ENCODE data around the gene SART3.

The SART3 gene

GRCh38 chr12:108602976-108603704 lies 42.2 kb upstream of the SART3 start:
- H3K4me3 ChIP-seq (ENCODE audit: low read depth, low read length) = no peak overlapping the region
- ChIA-PET CTCF (interaction anchor here (1.2 to 9.0 kb wide), 3 partner anchors 13 to 17 kb away, joined by 3 to 106 read pairs (median 7); no protein-coding TSS in a partner anchor), POLR2A (no interaction called here)
- TF ChIP-seq, protein P1, sequence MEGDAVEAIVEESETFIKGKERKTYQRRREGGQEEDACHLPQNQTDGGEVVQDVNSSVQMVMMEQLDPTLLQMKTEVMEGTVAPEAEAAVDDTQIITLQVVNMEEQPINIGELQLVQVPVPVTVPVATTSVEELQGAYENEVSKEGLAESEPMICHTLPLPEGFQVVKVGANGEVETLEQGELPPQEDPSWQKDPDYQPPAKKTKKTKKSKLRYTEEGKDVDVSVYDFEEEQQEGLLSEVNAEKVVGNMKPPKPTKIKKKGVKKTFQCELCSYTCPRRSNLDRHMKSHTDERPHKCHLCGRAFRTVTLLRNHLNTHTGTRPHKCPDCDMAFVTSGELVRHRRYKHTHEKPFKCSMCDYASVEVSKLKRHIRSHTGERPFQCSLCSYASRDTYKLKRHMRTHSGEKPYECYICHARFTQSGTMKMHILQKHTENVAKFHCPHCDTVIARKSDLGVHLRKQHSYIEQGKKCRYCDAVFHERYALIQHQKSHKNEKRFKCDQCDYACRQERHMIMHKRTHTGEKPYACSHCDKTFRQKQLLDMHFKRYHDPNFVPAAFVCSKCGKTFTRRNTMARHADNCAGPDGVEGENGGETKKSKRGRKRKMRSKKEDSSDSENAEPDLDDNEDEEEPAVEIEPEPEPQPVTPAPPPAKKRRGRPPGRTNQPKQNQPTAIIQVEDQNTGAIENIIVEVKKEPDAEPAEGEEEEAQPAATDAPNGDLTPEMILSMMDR (IDR thresholded peaks at IDR 0.05; ENCODE audit: insufficient read depth, low read length, missing control alignments) = no peak
- no peak for DNase-seq (ENCODE audit: low read depth, low spot score)

GRCh38 chr12:108602209-108602705 lies 41.3 kb upstream of the SART3 start:
- TF ChIP-seq, protein P1 (IDR thresholded peaks at IDR 0.05; ENCODE audit: insufficient read depth, low read length, missing control alignments) = no peak
- ChIA-PET CTCF (interaction anchor here (1.5 kb wide), 1 partner anchor 16 kb away, joined by 7 read pairs; no protein-coding TSS in a partner anchor), POLR2A (no interaction called here)
- no peak for DNase-seq (ENCODE audit: low read depth, low spot score)
- H3K4me3 ChIP-seq (ENCODE audit: low read depth, low read length) = no peak overlapping the region

DNA sequence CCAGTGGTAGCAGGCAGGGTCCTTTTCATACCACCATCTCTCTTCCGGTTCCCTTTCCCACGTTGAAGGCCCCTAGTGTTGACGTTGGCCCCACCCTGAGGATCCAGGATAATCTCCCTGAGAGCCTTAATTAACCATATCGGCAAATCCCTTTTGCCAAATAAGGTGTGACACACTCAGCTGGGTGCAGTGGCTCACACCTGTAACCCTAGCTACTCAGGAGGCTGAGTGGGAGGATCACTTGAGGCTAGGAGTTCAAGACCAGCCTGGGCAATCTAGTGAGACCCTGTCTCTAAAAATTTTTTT lies 39.7 kb upstream of the SART3 start:
- H3K4me3 ChIP-seq (ENCODE audit: low read depth, low read length) = no peak overlapping the region
- POLR2A ChIA-PET = no interaction called here
- CTCF ChIA-PET = interaction anchor here (1.5 to 2.0 kb wide), 2 partner anchors 10 to 17 kb away, joined by 6 to 19 read pairs; no protein-coding TSS in a partner anchor
- DNase-seq (ENCODE audit: low read depth, low spot score) = no peak
- TF ChIP-seq, protein P1 (IDR thresholded peaks at IDR 0.05; ENCODE audit: insufficient read depth, low read length, missing control alignments) = no peak

DNA sequence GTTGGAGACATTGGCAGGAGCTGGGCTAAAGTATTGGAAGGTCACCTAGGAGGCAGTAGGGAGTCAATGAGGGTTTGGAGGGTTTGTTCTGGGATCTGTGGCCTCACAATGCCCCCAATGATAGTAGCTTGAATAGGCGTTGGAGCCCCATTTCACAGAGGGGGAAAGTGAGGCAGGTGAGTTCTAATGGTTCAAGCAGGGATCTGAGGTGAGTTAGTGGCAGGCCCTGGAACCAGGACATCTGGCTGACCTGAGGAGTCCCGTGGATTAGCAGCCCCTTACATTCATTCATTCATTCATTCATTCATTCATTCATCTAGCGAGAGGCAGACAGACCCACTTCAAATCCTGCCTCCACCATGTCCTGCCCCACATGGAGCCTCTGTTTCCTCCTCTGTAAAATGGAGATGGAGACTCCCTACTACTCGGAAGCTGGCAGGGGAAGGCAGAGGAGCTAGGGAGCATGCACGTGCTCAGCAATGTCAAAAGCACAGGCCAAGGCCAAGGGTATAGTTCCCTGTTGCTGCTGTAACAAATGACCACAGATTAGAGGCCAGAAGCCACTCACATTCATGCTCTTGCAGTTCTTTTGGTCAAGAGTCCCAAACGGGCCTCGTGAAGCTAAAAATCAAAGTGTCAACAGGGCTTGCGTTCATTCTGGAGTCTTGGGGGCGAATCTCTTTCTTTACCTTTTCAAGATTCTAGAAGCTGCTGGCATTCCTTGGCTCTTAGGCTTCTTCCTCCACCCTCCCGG lies 39.2 kb upstream of the SART3 start:
- H3K4me3 ChIP-seq (ENCODE audit: low read depth, low read length) = no peak overlapping the region
- POLR2A ChIA-PET = no interaction called here
- no peak for DNase-seq (ENCODE audit: low read depth, low spot score)
- CTCF ChIA-PET = interaction anchor here (1.5 to 2.0 kb wide), 2 partner anchors 11 to 18 kb away, joined by 6 to 19 read pairs; no protein-coding TSS in a partner anchor
- TF ChIP-seq, protein P1 (IDR thresholded peaks at IDR 0.05; ENCODE audit: insufficient read depth, low read length, missing control alignments) = no peak

DNA sequence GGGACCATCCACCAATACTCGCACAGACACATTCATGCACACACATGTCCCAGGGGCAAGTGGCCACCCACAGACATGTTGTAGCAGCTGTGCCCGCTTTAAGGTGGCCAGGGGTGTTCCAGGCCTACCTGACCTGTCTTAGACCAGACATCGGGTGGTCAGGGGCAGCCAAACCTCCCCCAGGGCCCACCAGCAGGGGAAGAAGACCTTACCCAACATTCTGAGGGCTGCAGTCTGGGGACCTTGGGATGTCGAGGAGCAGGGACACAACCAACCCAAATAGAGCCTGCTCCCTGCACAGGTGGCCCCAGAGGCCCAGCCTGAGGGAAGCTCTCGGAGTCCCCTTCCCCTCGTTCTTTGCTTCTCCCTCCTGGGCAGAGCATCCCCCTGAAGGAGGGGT lies 38.6 kb upstream of the SART3 start:
- TF ChIP-seq, protein P1 (IDR thresholded peaks at IDR 0.05; ENCODE audit: insufficient read depth, low read length, missing control alignments) = no peak
- CTCF ChIA-PET = interaction anchor here (1.5 to 2.0 kb wide), 2 partner anchors 11 to 18 kb away, joined by 6 to 19 read pairs; no protein-coding TSS in a partner anchor
- no peak for DNase-seq (ENCODE audit: low read depth, low spot score)
- H3K4me3 ChIP-seq (ENCODE audit: low read depth, low read length) = no peak overlapping the region
- POLR2A ChIA-PET = no interaction called here

Data from AG04449 (cell line).